Coronary artery (tissue), 2 donors: ENCODE measurements around the gene SPDYE17.
"Not testable (repeated sequence)": the region's sequence is repeated elsewhere in the genome, so short reads cannot be mapped to it uniquely, and the experiment has no call there.

Experiments
- DNase-seq: peaks from one replicate; pipeline ENCODE4 v3.0.0-alpha.2; 2017; ENCODE audit warnings: low spot score
- H3K27ac ChIP-seq, 2 donors: fragments of 200-600 bp; sonication (generic); one replicate each; pipeline ENCODE4 v1.5.1; 2016 to 2019
- H3K4me3 ChIP-seq: fragments of 200-600 bp; sonication (generic); 2 replicates; pipeline ENCODE4 v1.5.1; 2016; ENCODE audit warnings: mild to moderate bottlenecking, moderate library complexity

Gene SPDYE17

DNA sequence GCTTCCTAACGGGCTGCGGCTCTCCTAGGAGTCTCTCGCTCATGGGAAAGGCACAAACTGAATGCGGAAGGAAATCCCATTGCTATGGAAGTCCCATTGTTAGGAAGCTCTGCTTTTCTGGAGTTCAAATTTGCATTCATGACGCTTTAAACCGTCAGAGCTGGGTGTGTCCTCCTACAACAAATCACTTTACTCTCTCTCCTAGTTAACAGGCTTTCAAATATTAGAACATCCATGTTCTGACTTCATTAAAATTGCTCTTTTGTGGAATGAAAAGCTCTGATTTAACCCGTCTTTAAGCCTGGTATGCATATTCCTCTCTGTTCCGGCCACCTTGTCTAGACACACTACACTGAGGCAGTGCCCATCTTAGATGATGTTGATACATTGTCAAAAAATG is at the start of gene SPDYE17:
SPDYE17 (minus strand) TSS at position 101 of the 400 bp plus-strand sequence. CDS start 1,791 bp downstream, outside the sequence.
- H3K4me3 ChIP-seq, DNase-seq, H3K27ac ChIP-seq: not testable (repeated sequence)

- not testable (repeated sequence) for DNase-seq, H3K4me3 ChIP-seq, H3K27ac ChIP-seq
Measured at GRCh38 chr7:77080236-77080635, 48.1 kb upstream of the SPDYE17 start.

GRCh38 chr7:77079624-77080023 is 47.5 kb upstream of the SPDYE17 start:
- not testable (repeated sequence) for DNase-seq, H3K4me3 ChIP-seq, H3K27ac ChIP-seq

GRCh38 chr7:77079112-77079511 is 47.0 kb upstream of the SPDYE17 start:
- DNase-seq, H3K4me3 ChIP-seq, H3K27ac ChIP-seq: not testable (repeated sequence)

GRCh38 chr7:77077060-77077459 is 44.9 kb upstream of the SPDYE17 start:
- DNase-seq, H3K4me3 ChIP-seq, H3K27ac ChIP-seq: not testable (repeated sequence)

GRCh38 chr7:77074786-77075396 is 42.7 kb upstream of the SPDYE17 start:
- DNase-seq, H3K27ac ChIP-seq, H3K4me3 ChIP-seq: not testable (repeated sequence)

DNA sequence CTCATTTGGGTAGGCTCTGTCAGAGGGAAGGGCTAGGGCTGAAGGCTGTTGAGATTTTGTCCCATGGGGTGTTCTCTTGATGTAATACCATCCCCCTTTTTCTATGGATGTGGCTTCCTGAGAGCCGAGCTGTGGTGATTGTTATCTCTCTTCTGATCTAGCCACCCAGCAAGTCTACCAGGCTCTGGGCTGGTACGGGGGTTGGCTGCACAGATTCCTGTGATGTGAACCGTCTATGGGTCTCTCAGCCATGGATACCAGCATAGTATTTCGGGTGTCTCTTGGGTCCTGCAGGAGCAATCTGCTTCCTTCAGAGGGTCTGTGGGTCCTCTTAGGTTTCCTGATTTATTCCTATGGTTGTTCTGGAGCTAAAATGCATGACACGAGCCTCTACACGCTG is 38.9 kb upstream of the SPDYE17 start:
- DNase-seq, H3K27ac ChIP-seq, H3K4me3 ChIP-seq: not testable (repeated sequence)

DNA sequence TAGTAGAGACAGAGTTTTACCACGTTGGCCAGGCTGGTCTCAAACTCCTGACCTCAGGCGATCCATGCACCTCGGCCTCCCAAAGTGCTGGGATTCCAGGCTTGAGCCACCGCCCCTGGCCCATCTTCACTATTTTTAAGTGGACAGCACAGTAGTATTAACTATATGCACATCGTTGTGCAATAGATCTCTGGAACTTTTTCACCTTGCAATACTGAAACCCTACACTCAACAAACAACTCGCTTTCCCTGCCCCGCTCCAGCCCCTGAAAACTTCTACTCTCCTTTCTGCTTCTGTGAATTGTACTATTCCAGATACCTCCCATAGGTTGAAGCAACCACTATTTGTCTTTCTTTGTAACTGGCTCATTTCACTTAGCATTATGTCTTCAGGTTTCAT is 33.7 kb upstream of the SPDYE17 start:
- DNase-seq, H3K4me3 ChIP-seq, H3K27ac ChIP-seq: not testable (repeated sequence)

DNA sequence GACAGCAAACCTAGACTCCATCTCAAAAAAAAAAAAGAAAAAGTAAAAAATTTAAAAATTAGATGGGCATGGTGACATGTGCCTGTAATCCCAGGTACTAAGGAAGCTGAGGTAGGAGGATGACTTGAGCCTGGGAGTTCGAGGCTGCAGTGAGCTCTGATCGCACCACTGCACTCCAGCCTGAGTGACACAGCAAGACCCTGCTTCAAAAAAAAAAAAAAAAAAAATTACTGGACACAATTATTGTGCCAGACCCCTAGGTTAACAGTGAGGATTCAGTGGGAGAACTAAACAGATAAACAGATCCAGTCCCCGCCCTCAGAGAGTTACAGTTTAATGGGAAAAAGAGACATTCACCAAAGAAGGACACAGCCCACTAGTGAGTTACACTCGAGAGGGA is 31.6 kb upstream of the SPDYE17 start:
- DNase-seq, H3K4me3 ChIP-seq, H3K27ac ChIP-seq: not testable (repeated sequence)

- DNase-seq, H3K4me3 ChIP-seq, H3K27ac ChIP-seq: not testable (repeated sequence)
Measured at GRCh38 chr7:77062557-77062956, 30.4 kb upstream of the SPDYE17 start, which contains the start of gene SPDYE18. TSS of gene SPDYE18 (minus strand) at chr7:77062558. CDS start at chr7:77060512, 2,046 bp downstream.

GRCh38 chr7:77026349-77026748 is 5.8 kb downstream of the SPDYE17 start:
- not testable (repeated sequence) for DNase-seq, H3K4me3 ChIP-seq, H3K27ac ChIP-seq

- H3K27ac ChIP-seq, DNase-seq, H3K4me3 ChIP-seq: not testable (repeated sequence)
Measured at GRCh38 chr7:77010074-77010680, 22.0 kb downstream of the SPDYE17 start.

DNA sequence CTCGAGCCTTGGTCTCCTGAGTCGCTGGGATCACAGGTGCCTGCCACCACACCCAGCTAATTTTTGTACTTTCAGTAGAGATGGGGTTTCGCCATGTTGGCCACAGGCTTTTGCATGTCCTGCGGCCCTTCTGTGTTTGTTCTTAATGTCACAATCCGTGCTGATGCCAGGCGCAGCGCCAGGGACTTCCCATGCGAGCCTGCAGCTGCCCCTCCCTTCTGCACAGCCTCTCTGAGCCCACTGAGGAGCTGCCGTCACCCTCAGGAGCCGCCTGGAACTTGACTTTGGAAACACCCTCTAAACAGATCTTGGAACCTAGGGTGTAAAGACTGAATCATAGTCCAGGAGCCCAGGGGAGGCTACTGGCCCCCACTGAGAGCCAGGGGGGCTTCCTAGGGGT is 24.2 kb downstream of the SPDYE17 start:
- peak; percentile 73 for DNase-seq
- H3K27ac ChIP-seq, H3K4me3 ChIP-seq: not testable (repeated sequence)

DNA sequence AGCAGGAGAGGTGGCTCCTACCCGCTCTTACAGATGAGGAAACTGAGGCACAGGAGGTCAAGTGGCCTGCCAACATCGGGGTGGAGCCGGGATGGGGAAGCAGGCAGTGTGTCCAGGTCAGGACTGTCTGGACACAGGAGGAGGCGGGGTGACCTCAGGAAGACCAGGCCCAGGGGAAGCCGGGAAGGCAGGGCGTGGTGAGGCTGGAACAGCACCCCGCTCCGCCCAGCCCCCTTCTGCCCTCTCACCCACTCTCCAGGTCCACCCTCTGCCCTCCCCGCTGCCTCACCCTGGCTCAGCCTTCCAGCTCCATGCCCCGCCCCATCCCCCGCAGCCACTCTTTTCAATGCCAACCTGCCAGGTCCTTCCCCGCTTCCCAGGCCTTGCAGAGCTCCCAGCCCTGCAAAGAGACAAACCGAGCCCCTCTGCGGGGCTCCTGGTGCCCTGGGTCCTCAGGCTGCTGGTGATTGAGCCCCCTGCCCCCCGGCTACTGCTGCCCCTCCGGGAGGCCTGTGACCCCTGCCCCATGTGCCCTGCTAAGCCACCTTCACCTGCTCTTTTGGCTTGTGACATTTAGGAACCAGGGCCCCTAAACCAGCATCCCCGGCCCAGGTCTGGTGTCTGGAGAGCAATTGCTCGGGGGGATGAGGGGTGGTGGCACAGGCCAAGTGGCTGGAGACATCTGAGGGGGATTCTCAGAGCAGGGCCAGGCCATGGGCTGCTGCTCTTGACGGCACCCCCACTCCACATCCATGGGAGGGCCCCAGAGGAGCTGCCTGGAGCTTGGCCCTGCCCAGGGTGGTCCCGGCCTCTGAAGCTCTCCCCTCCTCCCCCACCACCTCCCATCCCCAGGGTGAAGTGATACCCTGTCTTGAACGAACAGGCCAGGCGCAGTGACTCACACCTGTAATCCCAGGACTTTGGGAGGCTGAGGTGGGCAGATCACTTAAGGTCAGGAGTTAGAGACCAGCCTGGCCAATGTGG is 25.7 kb downstream of the SPDYE17 start:
- not testable (repeated sequence) for H3K4me3 ChIP-seq, H3K27ac ChIP-seq
- DNase-seq = peak; percentile 62

DNA sequence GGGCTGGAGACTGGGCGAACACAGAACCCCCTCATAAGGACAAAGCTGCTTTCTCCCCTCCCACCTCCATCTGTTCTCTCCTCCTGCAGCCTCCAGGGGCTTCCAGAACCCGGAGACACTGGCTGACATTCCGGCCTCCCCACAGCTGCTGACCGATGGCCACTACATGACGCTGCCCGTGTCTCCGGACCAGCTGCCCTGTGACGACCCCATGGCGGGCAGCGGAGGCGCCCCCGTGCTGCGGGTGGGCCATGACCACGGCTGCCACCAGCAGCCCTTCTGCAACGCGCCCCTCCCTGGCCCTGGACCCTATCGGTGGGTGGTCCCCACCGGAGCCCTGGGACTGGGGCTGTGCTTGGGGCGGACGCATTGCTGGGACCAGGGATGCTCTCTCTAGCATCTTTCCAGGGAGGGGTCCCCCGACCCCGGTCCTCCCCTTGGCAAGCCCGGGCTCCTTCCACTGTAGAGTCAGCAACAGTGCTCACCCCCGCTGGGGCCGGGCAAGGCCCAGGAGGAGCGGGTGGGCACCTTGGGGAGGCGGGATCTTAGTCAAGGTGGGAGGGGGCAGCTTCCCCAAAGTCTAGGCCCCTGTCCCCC is 26.6 kb downstream of the SPDYE17 start:
- peak; percentile 47 for DNase-seq
- not testable (repeated sequence) for H3K4me3 ChIP-seq, H3K27ac ChIP-seq

DNA sequence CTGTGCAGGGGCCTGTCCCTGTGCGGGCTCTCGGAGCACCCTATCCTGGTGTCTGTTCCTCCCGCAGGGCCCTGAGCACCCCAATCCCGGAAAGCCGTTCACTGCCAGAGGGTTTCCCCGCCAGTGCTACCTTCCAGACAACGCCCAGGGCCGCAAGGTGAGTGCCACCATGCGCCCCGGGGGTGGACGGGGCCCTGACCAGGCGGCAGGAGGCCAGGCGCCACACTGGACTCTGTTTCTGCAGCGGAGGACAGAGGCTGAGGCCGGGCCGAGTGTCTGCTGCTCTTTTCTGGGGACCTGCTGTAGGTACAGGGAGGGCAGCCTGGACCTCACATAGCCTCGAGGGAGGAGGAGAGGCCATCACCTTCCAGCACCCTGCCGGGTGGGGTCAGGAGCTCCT is 28.0 kb downstream of the SPDYE17 start:
- DNase-seq, H3K4me3 ChIP-seq, H3K27ac ChIP-seq: not testable (repeated sequence)

DNA sequence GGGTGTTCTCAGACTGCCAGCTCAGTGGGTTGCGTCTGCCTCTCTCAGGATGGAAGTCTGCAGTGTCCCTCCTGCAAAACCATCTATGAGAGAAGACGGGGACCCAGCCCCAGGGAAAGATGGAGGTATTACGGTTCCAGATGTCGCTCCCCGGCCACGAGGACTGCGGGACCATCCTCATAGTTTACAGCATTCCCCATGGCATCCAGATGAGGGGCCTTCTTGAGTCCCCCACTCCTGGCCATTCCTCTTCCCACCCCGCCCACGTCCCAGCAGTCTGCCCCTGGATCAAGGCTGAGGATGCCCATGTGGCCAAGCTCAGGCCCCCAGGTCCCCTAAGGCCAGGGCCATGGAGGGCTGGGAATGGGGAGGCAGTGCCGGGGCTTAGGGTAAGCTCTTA is 28.9 kb downstream of the SPDYE17 start:
- H3K4me3 ChIP-seq, DNase-seq, H3K27ac ChIP-seq: not testable (repeated sequence)

DNA sequence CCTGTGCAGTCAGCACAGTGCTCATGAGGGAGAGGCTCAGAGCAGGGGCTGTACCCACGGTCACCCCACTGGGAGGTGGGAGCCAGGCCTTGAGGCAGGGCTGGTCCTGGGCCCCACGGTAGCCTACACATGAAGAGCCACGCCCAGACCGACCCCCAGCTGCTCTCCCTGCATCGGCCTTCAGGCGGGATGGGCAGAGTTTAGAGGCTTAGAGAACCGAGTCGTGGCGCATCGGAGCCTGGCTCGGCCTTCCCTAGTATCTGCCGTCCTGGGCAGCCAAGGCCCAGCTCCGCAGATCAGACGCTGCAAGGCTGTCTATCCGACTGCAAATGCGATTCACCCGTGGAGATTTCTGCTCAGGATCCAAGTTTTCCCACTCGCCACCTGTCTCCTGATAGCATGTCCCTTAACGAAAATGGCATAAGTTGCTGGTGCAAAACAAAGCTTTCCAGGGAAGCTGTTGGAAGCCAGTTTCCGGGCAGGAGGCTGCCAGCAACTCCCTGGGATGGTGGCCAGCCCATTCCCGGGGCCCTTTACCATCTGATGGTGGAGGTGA is 29.4 kb downstream of the SPDYE17 start:
- H3K27ac ChIP-seq, DNase-seq, H3K4me3 ChIP-seq: not testable (repeated sequence)

- not testable (repeated sequence) for H3K4me3 ChIP-seq, DNase-seq, H3K27ac ChIP-seq
Measured at GRCh38 chr7:77002104-77002503, 30.1 kb downstream of the SPDYE17 start.
